HG02870 (cell line): ENCODE results near the gene DLEC1.
"Not testable (repeated sequence)": the region's sequence is repeated elsewhere in the genome, so short reads cannot be mapped to it uniquely, and the experiment has no call there.

Experiments
- ATAC-seq: cut with Tn5 transposase; IDR thresholded peaks from one replicate; pipeline ENCODE4 v1.9.1; 2021; ENCODE audit warnings: mild to moderate bottlenecking, moderate library complexity; ENCODE audit not compliant: unreplicated experiment

The DLEC1 gene

GRCh38 chr3:38119821-38120692 is 81.0 kb downstream of the DLEC1 start:
- ATAC-seq: no peak

- ATAC-seq: no peak
Measured at GRCh38 chr3:38120693-38121450, 81.9 kb downstream of the DLEC1 start.

GRCh38 chr3:38121451-38121831 is 82.4 kb downstream of the DLEC1 start:
- ATAC-seq: no peak

- no peak for ATAC-seq
Measured at GRCh38 chr3:38121832-38122461, 82.9 kb downstream of the DLEC1 start.

GRCh38 chr3:38122712-38123290 is 83.8 kb downstream of the DLEC1 start:
- no peak for ATAC-seq

- ATAC-seq: no peak
Measured at GRCh38 chr3:38124324-38125122, 85.5 kb downstream of the DLEC1 start.

GRCh38 chr3:38125305-38126120 is 86.5 kb downstream of the DLEC1 start:
- no peak for ATAC-seq

- no peak for ATAC-seq
Measured at GRCh38 chr3:38126121-38126892, 87.3 kb downstream of the DLEC1 start.

- ATAC-seq: no peak
Measured at GRCh38 chr3:38127611-38128302, 88.7 kb downstream of the DLEC1 start.

GRCh38 chr3:38128303-38128655 is 89.3 kb downstream of the DLEC1 start:
- ATAC-seq: no peak

- ATAC-seq: no peak
Measured at GRCh38 chr3:38129058-38129457, 90.0 kb downstream of the DLEC1 start.

- ATAC-seq: no peak
Measured at GRCh38 chr3:38130631-38131065, 91.6 kb downstream of the DLEC1 start.

- ATAC-seq: no peak
Measured at GRCh38 chr3:38131621-38132369, 92.8 kb downstream of the DLEC1 start.

- no peak for ATAC-seq
Measured at GRCh38 chr3:38133209-38133556, 94.2 kb downstream of the DLEC1 start.

GRCh38 chr3:38133557-38134405 is 94.8 kb downstream of the DLEC1 start:
- ATAC-seq: no peak

- ATAC-seq: not testable (repeated sequence)
Measured at GRCh38 chr3:38134517-38135143, 95.6 kb downstream of the DLEC1 start.
